MCF 10A (cell line): ENCODE results near the gene TMEM229A. TPM values are rescaled to one million over a fixed set of nuclear protein-coding genes. Genes with fewer than 3 reads are reported as not detected.
"Not testable (repeated sequence)": the region's sequence is repeated elsewhere in the genome, so short reads cannot be mapped to it uniquely, and the experiment has no call there.

Experiments
- BruUV-seq: library from RNA; stranded (reverse); fragments of 400-500 nt; replicated peaks from 2 replicates; lab custom pipeline; 2021; lab: Mats Ljungman, UMichigan
- CTCF ChIA-PET: fragments of 300-600 bp; sonication (Branson Sonifier 250); formaldehyde crosslinking; extraction: SDS; loops from one replicate; lab custom pipeline; 2021; ENCODE audit warnings: antibody characterized with exemption, inconsistent platforms; lab: Yijun Ruan, JAX
- POLR2A ChIA-PET: fragments of 300-600, 350-650 bp; sonication (Branson Sonifier 250); formaldehyde crosslinking; extraction: SDS; loops from one replicate; lab custom pipeline; 2020; ENCODE audit warnings: antibody characterized with exemption, inconsistent platforms; lab: Yijun Ruan, JAX
- DNase-seq: peaks from one replicate; pipeline ENCODE4 v3.0.0-alpha.2; 2018; ENCODE audit not compliant: unreplicated experiment
- H3K27ac Mint-ChIP-seq: one replicate; pipeline ENCODE4 v1.8.0; 2022; ENCODE audit warnings: mild to moderate bottlenecking, low read depth, mixed read lengths; ENCODE audit not compliant: unreplicated experiment
- H3K27me3 Mint-ChIP-seq: one replicate; pipeline ENCODE4 v1.8.0; 2022; ENCODE audit warnings: mixed read lengths; ENCODE audit not compliant: insufficient read depth, unreplicated experiment
- H3K36me3 Mint-ChIP-seq: one replicate; pipeline ENCODE4 v1.8.0; 2022; ENCODE audit warnings: mild to moderate bottlenecking, moderate library complexity, mixed read lengths; ENCODE audit not compliant: insufficient read depth, unreplicated experiment
- H3K4me1 Mint-ChIP-seq: one replicate; pipeline ENCODE4 v1.8.0; 2022; ENCODE audit warnings: mixed read lengths; ENCODE audit not compliant: insufficient read depth, unreplicated experiment
- H3K4me3 Mint-ChIP-seq: one replicate; pipeline ENCODE4 v1.8.0; 2022; ENCODE audit warnings: mild to moderate bottlenecking, moderate library complexity, mixed read lengths; ENCODE audit not compliant: unreplicated experiment
- H3K9me3 Mint-ChIP-seq: one replicate; pipeline ENCODE4 v1.8.0; 2022; ENCODE audit warnings: mixed read lengths; ENCODE audit not compliant: unreplicated experiment
- intact Hi-C: fragments of 100-400 bp; cut with micrococcal nuclease; formaldehyde crosslinking; loops from 2 replicates; pipeline ENCODE4 v1.14.1; 2022
- total RNA-seq: library from RNA; stranded (reverse); gene quantifications from 2 replicates; pipeline ENCODE4 v1.2.3, GENCODE V29; 2022
- TF ChIP-seq, protein P1 (sequence below): fragments of 200-600 bp; IDR thresholded peaks from one replicate; pipeline ENCODE4 v1.8.0; 2022; ENCODE audit warnings: antibody characterized with exemption, mild to moderate bottlenecking; ENCODE audit not compliant: unreplicated experiment

Gene TMEM229A
- total RNA-seq, 1 experiment from 2014 or later, result not detected

DNA sequence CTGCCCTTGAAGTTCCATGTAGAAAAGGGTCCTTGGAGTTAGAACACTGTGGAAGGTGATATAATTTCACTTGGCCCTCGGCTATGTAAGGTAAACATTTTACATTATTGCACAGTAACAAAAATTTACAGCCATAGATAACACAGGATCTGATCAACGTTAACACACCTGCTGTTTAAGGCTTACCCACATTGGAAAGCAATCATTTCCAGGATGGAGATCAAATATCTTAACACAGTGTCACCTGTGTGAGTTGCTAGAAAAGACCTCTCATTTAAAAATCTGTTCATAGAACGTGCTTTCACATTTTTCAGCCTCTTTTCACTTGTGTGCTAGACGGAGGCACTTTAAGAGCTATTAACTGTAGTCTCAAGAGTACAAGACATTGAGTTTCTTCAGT lies 1.9 kb downstream of the TMEM229A start:
- no TSS peak for BruUV-seq
- no peaks in the 10 kb centered on the region for H3K36me3 Mint-ChIP-seq
- no peak overlapping the region for H3K27ac Mint-ChIP-seq
- ChIA-PET POLR2A (interaction anchor here (0.7 to 1.4 kb wide), 3 partner anchors 14 to 330 kb away, joined by 3 read pairs; no protein-coding TSS in a partner anchor), CTCF (no interaction called here)
- no peaks in the 10 kb centered on the region for H3K9me3 Mint-ChIP-seq
- no peaks in the 10 kb centered on the region for H3K4me1 Mint-ChIP-seq
- peaks cover 29% of the 10 kb centered on the region for H3K27me3 Mint-ChIP-seq
- intact Hi-C loops, result no loop called here
- TF ChIP-seq, protein P1, sequence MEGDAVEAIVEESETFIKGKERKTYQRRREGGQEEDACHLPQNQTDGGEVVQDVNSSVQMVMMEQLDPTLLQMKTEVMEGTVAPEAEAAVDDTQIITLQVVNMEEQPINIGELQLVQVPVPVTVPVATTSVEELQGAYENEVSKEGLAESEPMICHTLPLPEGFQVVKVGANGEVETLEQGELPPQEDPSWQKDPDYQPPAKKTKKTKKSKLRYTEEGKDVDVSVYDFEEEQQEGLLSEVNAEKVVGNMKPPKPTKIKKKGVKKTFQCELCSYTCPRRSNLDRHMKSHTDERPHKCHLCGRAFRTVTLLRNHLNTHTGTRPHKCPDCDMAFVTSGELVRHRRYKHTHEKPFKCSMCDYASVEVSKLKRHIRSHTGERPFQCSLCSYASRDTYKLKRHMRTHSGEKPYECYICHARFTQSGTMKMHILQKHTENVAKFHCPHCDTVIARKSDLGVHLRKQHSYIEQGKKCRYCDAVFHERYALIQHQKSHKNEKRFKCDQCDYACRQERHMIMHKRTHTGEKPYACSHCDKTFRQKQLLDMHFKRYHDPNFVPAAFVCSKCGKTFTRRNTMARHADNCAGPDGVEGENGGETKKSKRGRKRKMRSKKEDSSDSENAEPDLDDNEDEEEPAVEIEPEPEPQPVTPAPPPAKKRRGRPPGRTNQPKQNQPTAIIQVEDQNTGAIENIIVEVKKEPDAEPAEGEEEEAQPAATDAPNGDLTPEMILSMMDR, result no peak
- H3K4me3 Mint-ChIP-seq, result no peak overlapping the region
- no peak for DNase-seq

DNA sequence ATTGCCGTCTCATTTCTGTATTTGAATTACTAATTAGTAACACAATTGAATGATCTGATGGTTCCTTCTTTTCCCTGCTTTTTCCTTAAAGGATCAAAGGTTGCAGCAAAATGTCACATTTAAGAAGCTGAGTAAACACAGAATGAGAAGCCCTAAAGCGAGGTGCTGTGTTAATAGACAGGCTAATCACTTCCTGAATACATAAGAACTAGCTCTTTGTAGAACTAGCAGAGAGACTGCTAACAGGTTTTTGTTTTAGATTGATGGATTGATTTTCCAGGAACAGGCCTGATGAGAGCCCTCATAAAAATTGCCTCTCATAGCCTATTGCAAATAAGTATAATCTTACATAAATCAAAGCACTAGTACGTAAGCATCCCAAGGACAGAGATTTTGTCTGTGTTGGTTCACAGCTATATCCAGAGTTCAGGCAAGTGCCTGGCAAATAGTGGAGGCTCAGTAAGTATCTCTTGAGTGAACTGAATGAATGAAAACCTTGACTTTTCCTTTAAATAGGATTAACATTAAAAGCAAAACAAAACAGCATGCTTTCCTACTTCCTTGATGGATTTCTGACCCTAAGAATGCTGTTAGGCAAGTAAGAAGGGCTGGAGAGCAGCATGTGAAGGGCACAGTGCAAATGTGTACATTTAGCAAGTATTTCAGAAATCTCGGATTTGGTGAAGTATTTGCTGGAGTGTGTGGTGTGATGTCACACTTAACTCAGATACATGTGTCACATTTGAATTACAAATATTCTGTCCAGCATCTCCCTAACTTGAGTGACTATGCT lies 3.3 kb downstream of the TMEM229A start:
- ChIA-PET CTCF (interaction anchor here (1.2 kb wide), 1 partner anchor 10 kb away, joined by 4 read pairs; no protein-coding TSS in a partner anchor), POLR2A (interaction anchor here (1.4 kb wide), 1 partner anchor 24 kb away, joined by 3 read pairs; no protein-coding TSS in a partner anchor)
- DNase-seq, result no peak
- no peaks in the 10 kb centered on the region for H3K9me3 Mint-ChIP-seq
- no peak overlapping the region for H3K27ac Mint-ChIP-seq
- intact Hi-C loops, result no loop called here
- peaks cover 26% of the 10 kb centered on the region for H3K27me3 Mint-ChIP-seq
- no peaks in the 10 kb centered on the region for H3K36me3 Mint-ChIP-seq
- TF ChIP-seq, protein P1, result no peak
- H3K4me1 Mint-ChIP-seq, result no peaks in the 10 kb centered on the region
- BruUV-seq, result no TSS peak
- H3K4me3 Mint-ChIP-seq, result no peak overlapping the region

DNA sequence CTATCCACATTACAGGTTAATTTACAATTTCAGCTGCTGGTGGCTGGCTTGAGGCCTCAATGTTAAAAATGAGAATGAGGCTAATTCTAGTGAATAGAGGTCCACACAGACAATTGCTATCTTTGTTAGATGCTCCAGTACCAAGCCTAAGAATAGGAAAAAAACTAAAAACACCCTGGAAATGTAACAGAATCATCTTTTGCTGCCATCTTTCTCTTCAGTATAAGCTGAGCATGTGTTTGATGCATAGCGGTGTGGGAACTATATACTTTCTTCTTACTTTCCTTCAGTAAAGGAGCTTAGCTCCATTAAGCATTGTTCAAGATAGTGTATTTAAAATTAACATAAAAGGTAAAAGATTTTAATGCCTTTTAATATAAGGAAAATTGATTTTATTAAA lies 5.6 kb downstream of the TMEM229A start:
- TF ChIP-seq, protein P1, result no peak
- intact Hi-C loops, result no loop called here
- POLR2A ChIA-PET, result no interaction called here
- Mint-ChIP-seq H3K9me3 (no peaks in the 10 kb centered on the region), H3K27me3 (peaks cover 14% of the 10 kb centered on the region), H3K4me1 (no peaks in the 10 kb centered on the region), H3K27ac (no peak overlapping the region), H3K4me3 (no peak overlapping the region), H3K36me3 (no peaks in the 10 kb centered on the region)
- no peak for DNase-seq
- no TSS peak for BruUV-seq
- CTCF ChIA-PET, result interaction anchor here (1.2 kb wide), 1 partner anchor 16 kb away, joined by 3 read pairs; no protein-coding TSS in a partner anchor

DNA sequence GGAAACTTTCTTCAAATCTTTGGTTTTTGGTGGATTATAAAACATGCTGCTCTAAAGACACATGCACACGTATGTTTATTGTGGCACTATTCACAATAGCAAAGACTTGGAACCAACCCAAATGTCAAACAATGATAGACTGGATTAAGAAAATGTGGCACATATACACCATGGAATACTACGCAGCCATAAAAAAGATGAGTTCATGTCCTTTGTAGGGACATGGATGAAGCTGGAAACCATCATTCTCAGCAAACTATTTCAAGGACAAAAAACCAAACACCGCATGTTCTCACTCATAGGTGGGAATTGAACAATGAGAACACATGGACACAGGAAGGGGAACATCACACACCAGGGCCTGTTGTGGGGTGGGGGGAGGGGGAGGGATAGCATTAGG lies 8.5 kb downstream of the TMEM229A start:
- POLR2A ChIA-PET, BruUV-seq, H3K27me3 Mint-ChIP-seq, H3K4me3 Mint-ChIP-seq, H3K36me3 Mint-ChIP-seq, DNase-seq, H3K4me1 Mint-ChIP-seq, H3K9me3 Mint-ChIP-seq, CTCF ChIA-PET, H3K27ac Mint-ChIP-seq, intact Hi-C loops: not testable (repeated sequence)
